Urinary bladder (tissue), 4 donors: ENCODE results near the gene TBX15. TPM values are rescaled to one million over a fixed set of nuclear protein-coding genes. Genes with fewer than 3 reads are reported as not detected.
A peak's percentile ranks its signal among the peaks of the same experiment; 100 is the strongest.

Experiments used
- DNase-seq: peaks from one replicate; pipeline ENCODE4 v3.0.0-alpha.2; 2015; ENCODE audit errors: extremely low spot score
- H3K27ac ChIP-seq: one replicate; pipeline ENCODE4 v1.5.1; 2013; ENCODE audit warnings: low read depth, mild to moderate bottlenecking, moderate library complexity
- H3K36me3 ChIP-seq: one replicate; pipeline ENCODE4 v1.6.1; 2013; ENCODE audit warnings: mild to moderate bottlenecking, moderate library complexity; ENCODE audit not compliant: insufficient read depth
- H3K4me1 ChIP-seq: one replicate; pipeline ENCODE4 v1.6.1; 2013; ENCODE audit warnings: mild to moderate bottlenecking, moderate library complexity; ENCODE audit not compliant: insufficient read depth
- H3K4me3 ChIP-seq: one replicate; pipeline ENCODE4 v1.5.1; 2013; ENCODE audit warnings: low read depth, low read length
- WGBS: extraction: QIAGEN DNeasy Blood & Tissue Kit; methylation state at CpG from one replicate; pipeline ENCODE4 v1.1.7; 2013; 5-methylcytosine and 5-hydroxymethylcytosine counted together
- polyA plus RNA-seq: library from polyadenylated mRNA; stranded (reverse); fragments of 200-250 nt; gene quantifications from one replicate; pipeline ENCODE4 v1.2.3, GENCODE V29; 2013
- total RNA-seq: library from RNA; depleted of rRNA; stranded (reverse); fragments of >200 nt; gene quantifications from one replicate; pipeline ENCODE4 v1.2.3, GENCODE V29; 2014
- donor health status: healthy with polysubstance abuse.
- donor health status: healthy.

Gene TBX15
- total and polyA plus RNA-seq, 2 donors = 0.38 to 5.2 TPM

DNA sequence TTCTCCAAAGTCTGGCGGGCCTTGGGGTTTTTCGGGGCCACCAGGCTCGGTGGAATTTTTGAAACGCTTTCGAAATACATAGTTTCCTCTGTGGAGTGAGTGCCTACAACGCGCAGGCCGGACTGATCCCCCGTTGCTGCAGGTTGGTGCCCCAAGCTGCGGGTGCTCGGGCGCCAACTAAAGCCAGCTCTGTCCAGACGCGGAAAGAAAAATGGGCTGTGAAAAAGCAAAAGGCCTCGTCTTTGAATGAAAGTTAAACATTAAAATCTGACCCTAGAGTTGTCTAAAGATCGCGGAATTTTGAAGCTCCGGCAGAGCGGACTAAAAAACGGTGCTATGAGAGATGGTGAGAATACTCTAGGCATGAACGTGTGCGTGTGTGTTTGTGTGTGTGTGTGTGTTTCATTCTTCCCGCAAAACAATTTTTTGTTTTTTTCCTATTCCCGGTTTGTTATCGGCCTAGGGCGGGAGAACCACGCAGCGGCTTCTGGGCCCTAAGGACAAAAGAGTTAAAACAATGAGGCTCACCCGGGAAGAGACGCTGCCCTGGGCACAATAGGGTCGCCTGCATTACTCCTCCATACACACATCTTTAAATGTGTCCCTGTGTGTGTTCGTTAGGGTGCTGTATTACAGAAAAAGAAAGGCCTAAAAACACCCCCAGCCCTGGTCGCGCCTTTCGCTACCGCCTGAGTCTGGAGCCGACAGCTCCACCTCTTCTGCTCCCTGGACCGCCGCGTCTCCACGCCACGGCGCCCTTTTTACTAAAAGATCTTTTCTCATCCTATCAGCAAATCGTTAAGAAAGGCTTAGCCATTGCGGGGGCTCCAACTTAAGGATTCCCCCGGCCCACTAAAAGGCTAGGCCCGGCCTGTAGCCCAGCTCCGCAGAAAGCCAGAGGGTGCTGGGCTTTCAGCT lies 3.2 kb downstream of the TBX15 start:
- H3K36me3 ChIP-seq = no peaks in the 10 kb centered on the region
- peak overlapping the region; percentile 7 for H3K4me3 ChIP-seq
- DNase-seq = no peak
- H3K4me1 ChIP-seq = no peaks in the 10 kb centered on the region
- WGBS = 24% methylated on average over 48 of the region's 48 CpGs
- H3K27ac ChIP-seq = no peak overlapping the region

DNA sequence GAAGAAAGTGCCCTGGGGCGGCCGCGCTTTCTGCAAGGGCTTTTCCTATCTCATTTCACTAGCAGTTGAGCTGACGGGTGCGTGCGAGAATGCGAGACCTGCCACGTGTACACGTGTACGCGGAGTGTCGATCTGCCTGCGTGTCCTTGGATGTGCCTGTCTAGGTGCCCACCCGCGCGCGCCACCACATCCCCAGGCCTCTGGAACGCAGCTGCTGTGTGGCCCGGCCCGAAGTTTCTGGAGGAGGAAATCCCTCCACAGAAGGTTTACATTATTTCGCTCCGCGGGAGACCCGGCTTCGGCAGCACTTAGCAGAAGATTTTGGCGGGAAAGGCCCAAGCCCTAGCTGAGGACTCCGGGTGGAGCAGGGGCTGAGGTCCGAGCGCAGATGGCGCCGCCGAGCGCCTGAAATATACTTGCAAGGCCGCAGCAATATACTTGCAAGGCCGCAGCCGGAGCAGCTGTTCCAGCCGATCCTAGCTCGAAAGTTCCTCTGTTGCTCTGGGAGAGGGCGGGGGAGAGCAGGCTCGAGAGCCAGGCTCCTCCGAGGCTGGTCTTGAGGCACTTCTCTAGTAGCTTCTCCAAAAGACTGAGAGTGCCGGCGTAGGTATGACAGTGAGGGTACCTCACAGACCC lies 3.9 kb downstream of the TBX15 start:
- 13% methylated on average over 43 of the region's 43 CpGs for WGBS
- no peak for DNase-seq
- H3K4me3 ChIP-seq = peak overlapping the region; percentile 7
- H3K27ac ChIP-seq = no peak overlapping the region
- H3K36me3 ChIP-seq = no peaks in the 10 kb centered on the region
- no peaks in the 10 kb centered on the region for H3K4me1 ChIP-seq

GRCh38 chr1:118983558-118984041 lies 4.5 kb downstream of the TBX15 start:
- H3K27ac ChIP-seq = no peak overlapping the region
- H3K4me3 ChIP-seq = no peak overlapping the region
- no peaks in the 10 kb centered on the region for H3K4me1 ChIP-seq
- no peak for DNase-seq
- 33% methylated on average over 22 of the region's 22 CpGs for WGBS
- H3K36me3 ChIP-seq = no peaks in the 10 kb centered on the region

DNA sequence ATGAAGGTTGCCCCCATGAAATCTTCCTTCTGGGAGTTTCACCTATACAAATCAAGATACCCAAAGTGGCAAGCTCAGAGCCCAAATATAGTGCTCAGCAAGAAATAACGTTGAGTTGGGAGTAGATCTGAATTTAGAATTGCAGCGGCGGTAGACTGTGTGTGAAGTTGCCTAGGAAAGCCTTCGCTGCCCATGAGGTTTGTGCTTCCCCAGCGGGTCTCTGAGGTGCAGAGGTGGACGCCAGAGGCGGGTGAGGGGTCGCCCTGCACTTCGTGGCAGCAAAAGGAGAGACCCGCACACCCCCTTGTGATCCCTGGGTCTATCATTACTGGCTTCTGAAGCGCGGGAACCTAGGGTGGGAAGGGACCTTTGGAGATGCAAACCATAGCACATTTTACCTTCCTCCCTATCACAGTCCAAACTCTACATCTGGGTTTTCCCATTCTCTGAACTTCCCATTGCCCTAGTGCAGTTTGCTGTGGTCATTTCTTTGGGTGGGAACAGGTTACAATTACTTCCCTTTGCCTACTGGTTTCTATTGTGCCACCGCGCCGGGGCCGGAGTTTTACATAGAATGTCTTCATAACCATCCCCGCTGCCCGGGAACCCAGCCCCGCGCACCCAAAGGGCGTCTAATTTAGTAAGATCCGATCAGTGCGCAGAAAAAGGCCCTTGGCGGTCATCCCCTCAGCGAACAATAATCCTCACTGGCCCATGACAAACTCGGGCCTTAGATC lies 5.2 kb downstream of the TBX15 start:
- H3K27ac ChIP-seq = no peak overlapping the region
- WGBS = 20% methylated on average over 26 of the region's 26 CpGs
- H3K36me3 ChIP-seq = no peaks in the 10 kb centered on the region
- no peaks in the 10 kb centered on the region for H3K4me1 ChIP-seq
- no peak overlapping the region for H3K4me3 ChIP-seq
- DNase-seq = no peak

DNA sequence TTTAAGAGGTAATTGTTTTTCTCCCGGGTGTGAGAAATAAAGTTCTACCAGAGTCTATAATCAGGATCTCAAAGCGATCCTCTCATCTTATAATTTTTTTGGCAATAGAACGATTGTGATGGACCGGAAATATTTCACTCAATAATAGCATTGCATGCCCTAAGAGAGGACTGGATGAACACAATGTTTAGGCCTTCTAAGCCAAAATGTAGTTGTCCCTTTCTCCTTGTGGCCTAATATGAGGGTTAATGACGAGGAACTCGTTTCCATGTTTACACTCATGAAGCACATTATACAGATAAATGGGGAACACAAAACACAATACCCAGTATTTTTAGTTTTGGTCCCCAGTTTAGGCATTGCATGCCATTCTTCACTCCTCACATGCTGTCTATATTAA lies 5.9 kb downstream of the TBX15 start:
- no peak overlapping the region for H3K4me3 ChIP-seq
- H3K36me3 ChIP-seq = no peaks in the 10 kb centered on the region
- H3K27ac ChIP-seq = no peak overlapping the region
- WGBS = 45% methylated on average over 6 of the region's 6 CpGs
- DNase-seq = no peak
- H3K4me1 ChIP-seq = no peaks in the 10 kb centered on the region

- 20% methylated on average over 1 of the region's 1 CpG for WGBS
- no peaks in the 10 kb centered on the region for H3K4me1 ChIP-seq
- no peak overlapping the region for H3K27ac ChIP-seq
- no peak for DNase-seq
- no peak overlapping the region for H3K4me3 ChIP-seq
- H3K36me3 ChIP-seq = no peaks in the 10 kb centered on the region
These were observed 6.7 kb downstream of the TBX15 start for GRCh38 chr1:118981436-118981835.

DNA sequence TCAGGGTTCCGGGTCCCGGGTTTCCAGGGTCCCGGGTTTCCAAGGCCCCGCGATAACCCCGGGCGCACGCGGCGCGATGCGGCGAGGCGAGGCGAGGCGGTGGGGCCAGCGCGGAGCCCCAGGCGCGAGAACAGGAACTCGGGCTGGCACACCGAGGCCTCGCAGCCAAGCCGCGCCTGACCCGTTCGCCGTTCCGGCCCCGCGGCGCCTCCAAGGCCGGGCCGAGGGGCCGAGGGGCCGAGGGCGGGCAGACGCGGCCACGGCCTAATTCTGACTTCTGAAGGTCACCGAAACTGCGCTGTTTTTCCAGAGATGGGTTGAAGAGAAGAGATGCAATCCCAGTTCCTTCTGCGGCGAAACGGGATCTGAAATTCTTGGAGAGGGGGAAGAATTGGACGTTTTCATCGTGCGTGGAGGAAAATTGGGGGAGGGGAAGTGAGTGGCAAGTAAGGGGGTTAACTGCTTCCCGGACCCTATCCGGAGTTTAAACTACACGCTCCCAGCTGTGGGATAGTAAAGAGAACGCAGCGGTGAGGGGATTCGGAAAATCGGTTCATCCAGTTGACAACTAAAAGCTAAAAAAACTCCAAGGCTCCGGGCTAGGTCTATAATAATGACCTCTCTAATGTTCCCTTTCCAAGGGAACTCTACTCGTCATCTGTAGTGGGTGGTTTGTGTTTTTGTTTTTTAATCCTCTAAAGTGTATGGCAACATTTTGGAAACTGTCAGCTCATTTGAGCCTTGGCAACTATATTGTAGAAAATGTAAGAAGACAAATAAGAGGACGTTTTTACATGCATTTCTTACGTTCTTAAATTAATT lies 8.2 kb downstream of the TBX15 start:
- Histone ChIP-seq H3K4me3 (no peak overlapping the region), H3K27ac (no peak overlapping the region), H3K36me3 (no peaks in the 10 kb centered on the region), H3K4me1 (no peaks in the 10 kb centered on the region)
- 4% methylated on average over 59 of the region's 59 CpGs for WGBS
- DNase-seq = no peak

DNA sequence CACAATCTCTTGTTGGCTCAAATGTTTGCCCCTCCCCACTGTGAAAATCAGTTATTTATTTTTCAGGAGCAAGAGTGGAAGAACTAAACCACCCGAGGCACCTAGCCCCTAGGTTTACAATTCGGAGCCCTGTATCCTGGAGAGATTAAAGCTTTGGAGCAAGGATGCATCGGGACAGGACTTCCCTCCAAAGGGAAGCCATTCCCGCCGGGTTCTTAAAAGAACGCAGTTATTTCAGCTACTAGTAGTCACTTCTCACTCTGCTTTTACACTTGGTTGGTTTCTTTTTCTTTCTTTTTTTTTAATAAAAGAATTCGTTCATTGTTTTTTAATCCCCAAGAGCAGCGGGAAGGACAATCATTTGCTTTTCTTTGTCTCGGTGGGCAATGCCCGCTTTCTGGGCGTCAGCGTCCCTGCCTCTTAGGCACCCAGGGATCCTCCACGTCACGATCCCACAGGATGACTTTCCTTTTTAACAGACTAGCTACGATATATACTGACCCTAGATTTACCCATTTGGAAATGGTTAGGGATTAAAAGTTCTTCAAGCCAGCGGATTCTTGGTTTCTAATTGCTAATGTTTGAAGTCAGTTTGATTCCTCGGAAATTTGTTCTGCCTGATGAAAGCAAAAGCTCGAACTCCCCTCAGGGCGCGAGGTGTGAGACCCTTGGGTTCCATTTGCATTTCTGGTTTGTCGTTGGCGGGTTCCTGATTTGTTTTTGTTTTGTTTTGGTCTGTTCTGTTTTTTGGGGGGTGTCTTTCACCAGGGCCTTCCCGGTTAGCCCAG lies 9.0 kb downstream of the TBX15 start:
- no peak overlapping the region for H3K4me3 ChIP-seq
- no peak for DNase-seq
- 8% methylated on average over 23 of the region's 23 CpGs for WGBS
- H3K4me1 ChIP-seq = no peaks in the 10 kb centered on the region
- no peak overlapping the region for H3K27ac ChIP-seq
- H3K36me3 ChIP-seq = no peaks in the 10 kb centered on the region

DNA sequence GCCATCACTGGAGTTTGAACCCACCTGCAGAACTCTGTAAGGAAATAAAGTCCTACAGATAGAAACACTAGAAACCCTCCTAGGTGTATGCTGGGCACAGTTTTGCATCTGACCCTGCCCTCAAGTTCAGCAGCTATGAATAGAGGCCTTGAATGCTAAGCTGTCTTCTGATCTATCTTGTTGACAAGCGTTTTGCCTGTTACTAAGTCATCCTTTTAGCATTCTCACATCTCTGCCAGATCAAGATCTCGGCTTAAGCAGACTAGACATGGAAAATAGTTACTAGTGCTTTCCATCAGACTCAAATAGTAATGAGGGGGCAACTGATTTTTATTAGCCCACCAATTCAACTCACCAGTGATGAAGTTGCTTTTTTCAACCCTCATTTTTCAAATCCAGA lies 10.5 kb downstream of the TBX15 start:
- DNase-seq = no peak
- Histone ChIP-seq H3K27ac (no peak overlapping the region), H3K4me1 (no peaks in the 10 kb centered on the region), H3K36me3 (no peaks in the 10 kb centered on the region), H3K4me3 (no peak overlapping the region)
- WGBS = 56% methylated on average over 2 of the region's 2 CpGs

DNA sequence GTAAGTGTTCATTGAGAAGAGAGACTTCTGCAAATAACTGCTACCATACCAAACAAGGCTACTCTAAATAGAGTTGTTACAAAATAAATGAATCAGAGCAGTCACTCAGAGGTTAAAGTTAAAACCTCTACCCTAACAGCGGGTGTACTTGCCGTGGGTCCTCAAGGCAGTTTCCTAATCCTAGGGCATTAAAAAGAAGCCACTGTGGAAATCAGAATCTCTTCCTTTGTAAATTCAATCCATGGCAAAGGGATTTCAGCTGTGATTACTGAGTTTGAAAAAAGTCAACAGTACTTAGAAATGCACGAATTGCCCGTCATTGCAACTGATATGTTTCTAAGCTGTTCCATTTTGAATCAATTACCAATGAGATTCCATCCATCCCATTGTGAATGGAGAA lies 13.5 kb downstream of the TBX15 start:
- H3K4me1 ChIP-seq = no peaks in the 10 kb centered on the region
- H3K27ac ChIP-seq = no peak overlapping the region
- no peak overlapping the region for H3K4me3 ChIP-seq
- 29% methylated on average over 4 of the region's 4 CpGs for WGBS
- no peak for DNase-seq
- H3K36me3 ChIP-seq = no peaks in the 10 kb centered on the region

GRCh38 chr1:118973531-118974137 lies 14.5 kb downstream of the TBX15 start:
- DNase-seq = no peak
- H3K27ac ChIP-seq = no peak overlapping the region
- no peaks in the 10 kb centered on the region for H3K36me3 ChIP-seq
- WGBS = 54% methylated on average over 5 of the region's 5 CpGs
- H3K4me3 ChIP-seq = no peak overlapping the region
- no peaks in the 10 kb centered on the region for H3K4me1 ChIP-seq

GRCh38 chr1:118973032-118973431 lies 15.1 kb downstream of the TBX15 start:
- DNase-seq = no peak
- no peak overlapping the region for H3K4me3 ChIP-seq
- H3K4me1 ChIP-seq = no peaks in the 10 kb centered on the region
- no peak overlapping the region for H3K27ac ChIP-seq
- no peaks in the 10 kb centered on the region for H3K36me3 ChIP-seq
- WGBS = 78% methylated on average over 1 of the region's 1 CpG
